PC-9 (cell line): Measurements from ENCODE around the gene PEPD. TPM values are rescaled to one million over a fixed set of nuclear protein-coding genes. Genes with fewer than 3 reads are reported as not detected.

Source experiments
- BruUV-seq: library from RNA; stranded (reverse); fragments of 400-500 nt; replicated peaks from 2 replicates; lab custom pipeline; 2021; lab: Mats Ljungman, UMichigan
- CTCF ChIA-PET: fragments of 300-600 bp; sonication (Branson Sonifier 250); formaldehyde crosslinking; loops from one replicate; lab custom pipeline; 2022; ENCODE audit warnings: antibody characterized with exemption; lab: Charles Lee
- POLR2A ChIA-PET: fragments of 300-600 bp; sonication (Branson Sonifier 250); formaldehyde crosslinking; loops from one replicate; lab custom pipeline; 2022; ENCODE audit warnings: antibody characterized with exemption; ENCODE audit not compliant: unreplicated experiment; lab: Charles Lee
- DNase-seq, 2 experiments: peaks; one replicate each; pipeline versions ENCODE4 v3.0.0 to v3.0.0-alpha.2; 2015 to 2022; ENCODE audit warnings: mixed read lengths in 1 of 2
- H2AFZ ChIP-seq: fragments of 200-600 bp; sonication (generic); 2 replicates; pipeline ENCODE4 v1.8.1; 2017; ENCODE audit warnings: antibody characterized with exemption
- H3F3A ChIP-seq: fragments of 200-600 bp; sonication (generic); 2 replicates; pipeline ENCODE4 v1.8.1; 2017; ENCODE audit warnings: antibody characterized with exemption, mild to moderate bottlenecking, low read depth; ENCODE audit not compliant: insufficient read depth
- H3K27ac ChIP-seq: fragments of 200-600 bp; sonication (generic); 2 replicates; pipeline ENCODE4 v1.6.1; 2016; ENCODE audit warnings: mixed run types
- H3K27me3 ChIP-seq: fragments of 200-600 bp; sonication (generic); 2 replicates; pipeline ENCODE4 v1.6.1; 2016; ENCODE audit warnings: low read depth, mixed run types; ENCODE audit not compliant: insufficient read depth
- H3K36me3 ChIP-seq: fragments of 200-600 bp; sonication (generic); 2 replicates; pipeline ENCODE4 v1.6.1; 2016; ENCODE audit warnings: low read depth, mixed run types
- H3K4me1 ChIP-seq: fragments of 200-600 bp; sonication (generic); replicated peaks from 2 replicates; pipeline ENCODE4 v1.6.1; 2016; ENCODE audit warnings: mixed run types; ENCODE audit not compliant: insufficient read depth
- H3K4me2 ChIP-seq: fragments of 200-600 bp; sonication (generic); 2 replicates; pipeline ENCODE4 v1.6.1; 2017; ENCODE audit warnings: mixed run types
- H3K4me3 ChIP-seq: fragments of 200-600 bp; sonication (generic); 2 replicates; pipeline ENCODE4 v1.6.1; 2016; ENCODE audit warnings: mixed run types
- H3K79me2 ChIP-seq: fragments of 200-600 bp; sonication (generic); 2 replicates; pipeline ENCODE4 v1.6.1; 2017; ENCODE audit warnings: low read depth, mixed run types
- H3K9me2 ChIP-seq: fragments of 200-600 bp; sonication (generic); 2 replicates; pipeline ENCODE4 v1.8.1; 2017; ENCODE audit warnings: mild to moderate bottlenecking; ENCODE audit not compliant: insufficient read depth
- H3K9me3 ChIP-seq: fragments of 200-600 bp; sonication (generic); 2 replicates; pipeline ENCODE4 v1.8.1; 2016; ENCODE audit warnings: low read depth; ENCODE audit not compliant: insufficient read depth
- H4K20me1 ChIP-seq: fragments of 200-600 bp; sonication (generic); 2 replicates; pipeline ENCODE4 v1.8.1; 2017; ENCODE audit not compliant: insufficient read depth
- CTCF ChIP-seq: fragments of 200-600 bp; sonication (generic); conservative IDR thresholded peaks from 2 replicates; pipeline ENCODE4 v1.6.1; 2017; ENCODE audit warnings: mixed run types, antibody characterized with exemption, mild to moderate bottlenecking, moderate library complexity
- EZH2 ChIP-seq: fragments of 200-600 bp; sonication (generic); IDR thresholded peaks from 2 replicates; pipeline ENCODE4 v1.8.0; 2017; ENCODE audit warnings: antibody characterized with exemption, low read depth
- intact Hi-C: fragments of 100-400 bp; cut with micrococcal nuclease; formaldehyde crosslinking; loops from one replicate; pipeline ENCODE4 v1.10.0; 2022; ENCODE audit not compliant: unreplicated experiment
- total RNA-seq: library from RNA; stranded (reverse); gene quantifications from 2 replicates; pipeline ENCODE4 v1.2.3, GENCODE V29; 2021

The PEPD gene
- total RNA-seq, 1 experiment from 2014 or later, result 71.0 TPM

- no TSS peak for BruUV-seq
- Histone ChIP-seq H3K4me1 (no peaks in the 10 kb centered on the region), H3K9me2 (no peaks in the 10 kb centered on the region), H3K9me3 (no peaks in the 10 kb centered on the region), H3K79me2 (peaks cover 17% of the 10 kb centered on the region; the same call in 1 of the 2 replicates), H3F3A (peaks cover 20% of the 10 kb centered on the region; the same call in 1 of the 2 replicates), H3K4me3 (no peak overlapping the region), H3K36me3 (no peaks in the 10 kb centered on the region; the same call in 1 of the 2 replicates), H4K20me1 (peaks cover 47% of the 10 kb centered on the region), H2AFZ (no peak overlapping the region), H3K4me2 (no peak overlapping the region), H3K27ac (no peak overlapping the region), H3K27me3 (no peaks in the 10 kb centered on the region)
- intact Hi-C loops, result no loop called here
- no peak for DNase-seq
- CTCF ChIA-PET, result no interaction called here
- POLR2A ChIA-PET, result no interaction called here
- TF ChIP-seq CTCF, result no peak
- TF ChIP-seq EZH2, result no peak
These were observed 134.0 kb downstream of the PEPD start for GRCh38 chr19:33387351-33388230.

- H3K4me1 ChIP-seq, result no peaks in the 10 kb centered on the region
- no peaks in the 10 kb centered on the region for H3K27me3 ChIP-seq
- ChIA-PET POLR2A (no interaction called here), CTCF (no interaction called here)
- peaks cover 6% of the 10 kb centered on the region; the same call in 1 of the 2 replicates for H3K36me3 ChIP-seq
- H3K9me2 ChIP-seq, result no peaks in the 10 kb centered on the region
- no peak for TF ChIP-seq CTCF
- no peak for TF ChIP-seq EZH2
- no peaks in the 10 kb centered on the region for H3K9me3 ChIP-seq
- H3K4me2 ChIP-seq, result no peak overlapping the region
- peaks cover 26% of the 10 kb centered on the region for H3K79me2 ChIP-seq
- peaks cover 57% of the 10 kb centered on the region for H4K20me1 ChIP-seq
- H3K4me3 ChIP-seq, result no peak overlapping the region
- no peak overlapping the region for H2AFZ ChIP-seq
- H3F3A ChIP-seq, result peaks cover 24% of the 10 kb centered on the region; the same call in 1 of the 2 replicates
- intact Hi-C loops, result no loop called here
- no TSS peak for BruUV-seq
- no peak overlapping the region for H3K27ac ChIP-seq
- no peak for DNase-seq
These were observed 135.2 kb downstream of the PEPD start for GRCh38 chr19:33386361-33386858.

- H3K4me3 ChIP-seq, result no peak overlapping the region
- no peak overlapping the region for H2AFZ ChIP-seq
- H3K9me2 ChIP-seq, result no peaks in the 10 kb centered on the region
- intact Hi-C loops, result no loop called here
- CTCF ChIA-PET, result no interaction called here
- no TSS peak for BruUV-seq
- no peak overlapping the region for H3K27ac ChIP-seq
- no peak for DNase-seq
- no peak overlapping the region for H3K4me2 ChIP-seq
- H3K9me3 ChIP-seq, result no peaks in the 10 kb centered on the region
- no peak for TF ChIP-seq CTCF
- no peak for TF ChIP-seq EZH2
- no peaks in the 10 kb centered on the region for H3K4me1 ChIP-seq
- POLR2A ChIA-PET, result no interaction called here
- peaks cover 11% of the 10 kb centered on the region for H3K36me3 ChIP-seq
- H3F3A ChIP-seq, result peaks cover 26% of the 10 kb centered on the region; the same call in 1 of the 2 replicates
- no peaks in the 10 kb centered on the region for H3K27me3 ChIP-seq
- H4K20me1 ChIP-seq, result peaks cover 61% of the 10 kb centered on the region
- H3K79me2 ChIP-seq, result peaks cover 31% of the 10 kb centered on the region
These were observed 135.6 kb downstream of the PEPD start for GRCh38 chr19:33385956-33386355.
